Measurements from ENCODE around the gene CCDC3.

CCDC3 gene

DNA sequence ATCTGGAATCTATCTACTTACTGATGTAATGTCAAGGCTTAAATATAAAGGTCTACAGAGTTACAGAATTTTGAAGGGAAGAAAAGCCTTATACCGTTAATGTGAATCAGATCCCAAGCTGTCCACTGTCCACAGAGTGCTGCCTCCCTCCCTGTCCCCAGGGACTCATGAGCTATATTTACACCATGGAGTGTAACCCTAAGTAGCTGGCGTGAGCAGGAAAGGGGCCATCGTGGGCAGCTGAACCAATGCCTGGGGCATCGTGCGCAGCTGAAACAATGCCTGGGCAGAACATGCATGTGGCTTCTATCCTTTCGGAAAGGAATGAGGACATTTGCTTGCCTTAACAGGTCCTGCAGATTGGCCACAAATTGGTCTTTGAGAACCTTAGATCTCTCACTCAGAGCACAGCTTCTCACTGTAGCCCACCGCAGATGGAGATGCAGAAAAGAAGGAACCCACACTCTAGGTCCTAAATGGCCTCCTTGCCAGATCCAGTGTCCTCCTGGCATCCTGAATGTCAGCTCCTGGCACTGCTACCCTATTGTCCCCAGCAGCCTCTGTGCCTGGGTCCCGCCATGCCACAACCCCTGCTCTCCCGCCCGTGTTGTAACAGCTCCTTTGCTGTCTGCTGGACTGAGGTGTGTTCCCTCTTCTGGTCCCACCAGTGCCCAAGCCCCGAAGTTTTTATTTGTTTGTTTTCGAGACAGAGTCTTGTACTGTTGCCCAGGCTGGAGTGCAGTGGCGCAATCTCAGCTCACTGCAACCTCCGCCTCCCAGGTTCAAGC lies 30.3 kb downstream of the CCDC3 start:
- no peak for DNase-seq
- in situ Hi-C loops (cut with MboI; ENCODE audit: low pct_unique_long_range_greater_than_20kb, low sequenced_read_pairs): no loop called here

DNA sequence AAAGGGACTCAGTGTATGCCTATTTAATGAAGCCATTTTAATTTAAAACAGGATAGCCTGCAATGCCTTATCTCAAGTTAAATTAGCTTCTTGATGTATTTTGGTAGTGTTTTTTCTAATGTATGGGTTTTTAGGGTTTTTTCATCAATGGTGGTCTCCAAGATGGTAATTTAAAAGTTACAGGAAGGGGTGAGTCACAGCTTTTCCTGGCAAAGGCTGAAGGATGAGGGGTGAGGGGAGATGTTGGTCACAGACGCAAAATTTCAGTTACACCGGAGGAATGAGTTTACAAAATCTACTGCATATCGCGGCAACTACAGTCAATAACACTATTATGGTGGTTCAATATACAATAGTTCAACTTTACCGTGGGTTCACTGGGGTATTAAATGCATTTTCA lies 31.6 kb downstream of the CCDC3 start:
- peak; percentile 71 for DNase-seq
- in situ Hi-C loops (cut with MboI; ENCODE audit: low pct_unique_long_range_greater_than_20kb, low sequenced_read_pairs): no loop called here

DNA sequence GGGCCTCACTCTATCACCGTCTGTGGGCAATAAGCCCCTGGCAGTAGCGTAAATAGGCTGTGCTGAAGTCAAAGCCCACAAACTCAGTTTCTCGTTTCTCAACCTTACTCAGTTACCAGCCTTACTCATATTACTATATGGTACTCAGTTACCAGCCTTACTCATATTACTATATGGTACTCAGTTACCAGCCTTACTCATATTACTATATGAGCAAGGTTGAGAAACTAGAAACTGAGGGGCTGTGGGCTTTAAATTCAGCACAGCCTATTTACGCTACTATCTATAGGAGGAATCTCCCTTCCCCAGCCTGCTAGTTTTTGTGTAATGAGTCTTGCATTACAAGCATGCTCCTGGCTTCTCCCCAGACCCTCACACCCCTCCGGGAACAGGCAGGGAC lies 35.4 kb downstream of the CCDC3 start:
- in situ Hi-C loops (cut with MboI; ENCODE audit: low pct_unique_long_range_greater_than_20kb, low sequenced_read_pairs): no loop called here
- DNase-seq: no peak

DNA sequence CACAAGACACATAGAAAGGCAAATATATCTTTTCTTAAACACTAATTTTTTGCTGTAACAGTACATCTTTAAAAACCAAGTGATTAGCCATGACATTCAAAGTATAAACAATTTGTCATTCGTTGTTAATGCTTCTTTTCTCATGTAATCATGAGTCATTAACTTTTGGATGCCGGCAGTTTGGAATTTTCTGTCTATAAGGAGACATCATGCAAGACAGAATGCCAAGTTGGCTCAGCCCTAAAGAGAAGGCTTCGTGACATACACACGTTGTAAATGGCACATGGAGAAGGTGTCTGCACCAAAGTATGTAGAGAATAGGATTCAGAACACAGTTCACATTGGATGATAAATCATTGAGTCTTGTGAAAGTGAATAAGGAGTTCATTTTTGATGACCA lies 35.9 kb downstream of the CCDC3 start:
- in situ Hi-C loops (cut with MboI; ENCODE audit: low pct_unique_long_range_greater_than_20kb, low sequenced_read_pairs): no loop called here
- DNase-seq: no peak

DNA sequence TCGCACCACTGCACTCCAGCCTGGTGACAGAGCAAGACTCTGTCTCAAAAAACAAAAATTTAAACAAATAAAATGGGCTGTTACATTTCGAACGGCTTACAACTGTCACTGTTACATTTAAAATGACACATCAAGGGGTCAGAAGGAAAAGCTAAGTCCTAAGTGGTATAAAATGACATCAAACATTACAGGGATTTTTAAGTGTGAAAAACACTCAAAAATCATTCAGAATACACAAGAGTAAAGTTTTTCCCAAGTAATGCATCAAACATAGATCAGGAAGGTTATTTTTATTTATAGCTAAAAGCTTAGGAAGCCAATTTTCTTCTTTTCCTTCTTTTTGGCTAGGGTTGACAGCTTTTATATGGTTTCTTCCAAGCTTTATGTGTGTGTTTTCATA lies 39.0 kb downstream of the CCDC3 start:
- in situ Hi-C loops (cut with MboI; ENCODE audit: low pct_unique_long_range_greater_than_20kb, low sequenced_read_pairs): no loop called here
- no peak for DNase-seq

DNA sequence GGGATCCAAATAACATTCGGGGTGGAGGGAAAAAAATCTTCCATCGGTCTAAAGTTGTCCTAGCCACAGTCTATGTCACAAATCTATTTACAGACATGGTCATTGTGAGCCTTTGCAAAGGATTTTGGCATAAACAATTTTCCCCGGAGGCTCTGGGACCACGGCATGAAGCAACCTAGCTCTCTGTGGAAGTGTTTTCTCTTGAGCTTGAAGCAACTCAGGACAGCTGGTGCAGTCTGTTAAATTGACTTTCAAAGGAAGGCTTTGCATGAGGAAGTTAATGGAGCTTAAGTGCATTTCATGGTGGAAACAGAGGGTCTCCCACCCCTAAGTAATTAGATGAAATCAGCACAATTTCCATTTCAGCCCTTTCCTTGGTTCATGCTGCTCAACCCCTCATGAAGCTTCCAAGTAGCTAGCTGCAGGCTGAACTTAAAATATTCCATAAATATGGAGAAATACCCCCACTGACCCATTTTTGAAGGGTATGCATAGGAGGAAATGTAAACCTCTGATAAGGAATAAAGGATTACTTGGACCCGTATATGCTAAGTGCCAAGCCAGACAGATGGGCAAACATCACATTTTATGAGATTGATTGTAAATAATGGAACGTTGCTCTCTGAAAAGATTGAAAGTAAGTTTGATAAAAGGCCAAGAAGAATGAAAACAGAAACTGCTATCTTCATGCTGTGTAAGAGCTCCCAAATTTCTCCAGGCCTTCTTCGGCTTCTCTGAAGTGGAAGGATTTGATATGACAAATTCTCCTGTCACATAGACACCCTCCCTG lies 39.9 kb downstream of the CCDC3 start:
- no peak for DNase-seq

DNA sequence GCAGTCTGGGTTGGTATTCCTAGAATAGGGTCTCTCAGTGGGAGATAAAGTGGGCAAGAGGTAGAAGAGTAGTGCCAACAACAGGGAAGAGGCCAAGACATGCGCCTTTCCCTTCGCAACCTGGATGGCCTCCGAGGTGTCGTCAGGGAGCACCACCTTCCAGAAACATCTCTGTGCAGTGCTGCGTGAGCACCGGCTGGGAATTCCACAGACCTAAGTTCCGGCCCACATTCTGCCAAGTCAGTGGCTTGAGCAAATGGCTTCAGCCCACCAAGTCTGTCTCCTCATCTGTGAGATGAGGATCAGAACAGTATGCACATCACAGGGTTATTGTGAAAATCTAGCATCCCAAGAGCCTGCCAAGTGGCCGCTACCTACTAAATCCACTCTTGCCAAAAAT lies 40.6 kb downstream of the CCDC3 start:
- DNase-seq: no peak
- in situ Hi-C loops (cut with MboI; ENCODE audit: low pct_unique_long_range_greater_than_20kb, low sequenced_read_pairs): no loop called here

More for the DNA sequence above, 39.9 kb downstream of the CCDC3 start:
- in situ Hi-C loops (cut with MboI; ENCODE audit: low pct_unique_long_range_greater_than_20kb, low sequenced_read_pairs): no loop called here

DNA sequence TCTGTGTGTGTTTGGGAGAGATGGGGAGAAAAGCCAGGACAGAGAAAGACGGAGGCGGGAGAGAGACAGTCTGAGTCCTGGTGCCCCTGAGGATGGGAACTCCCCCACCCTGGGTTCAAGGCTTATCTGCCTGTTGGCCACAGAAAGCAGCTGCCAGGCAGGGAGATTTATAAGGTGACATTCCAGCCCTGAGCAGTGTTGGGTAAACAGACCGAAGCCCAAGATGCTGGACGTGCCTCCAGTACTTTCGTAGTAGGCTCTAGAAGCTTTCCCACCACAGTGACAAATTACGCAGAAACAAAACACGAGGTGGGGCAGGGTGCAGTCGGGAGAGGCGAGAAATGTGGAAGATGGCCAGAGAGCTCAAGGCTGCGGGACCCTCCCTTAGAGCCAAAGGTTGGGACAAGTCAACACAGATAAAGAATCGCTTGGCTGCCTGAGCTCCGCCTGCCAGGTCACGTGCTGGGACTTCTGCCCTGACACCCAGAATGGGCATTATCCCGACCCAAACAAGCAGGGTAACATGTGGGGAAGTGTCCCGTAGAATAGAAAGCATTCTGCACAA lies 41.1 kb downstream of the CCDC3 start:
- in situ Hi-C loops (cut with MboI; ENCODE audit: low pct_unique_long_range_greater_than_20kb, low sequenced_read_pairs): no loop called here
- DNase-seq: no peak

DNA sequence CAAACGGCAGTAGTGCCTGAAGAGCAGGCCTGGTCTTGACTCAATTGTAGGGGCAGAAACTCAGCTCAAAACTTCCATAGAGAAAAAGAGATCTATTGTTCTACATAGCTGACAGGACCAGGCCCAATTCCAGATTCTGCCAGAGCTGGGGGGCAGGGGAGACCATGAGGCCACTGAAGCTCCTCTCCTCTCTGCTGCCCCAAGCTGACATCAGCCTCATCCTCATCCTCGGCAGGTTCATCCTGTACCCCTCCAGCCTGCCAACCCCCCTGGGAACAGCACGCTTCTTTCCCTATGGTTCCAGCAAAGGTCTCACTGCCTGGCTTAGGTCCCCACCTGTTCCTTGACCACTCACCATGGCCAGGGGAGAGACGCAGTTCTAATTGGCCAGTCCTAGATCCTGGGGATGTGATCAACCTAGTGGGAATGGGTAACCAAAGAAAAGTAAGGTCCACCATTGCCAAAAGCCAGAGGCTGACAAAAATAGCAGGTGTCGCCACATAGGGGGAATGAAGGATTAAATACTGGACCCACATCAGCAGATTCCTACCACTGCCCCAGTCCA lies 42.9 kb downstream of the CCDC3 start:
- no peak for DNase-seq
- in situ Hi-C loops (cut with MboI; ENCODE audit: low pct_unique_long_range_greater_than_20kb, low sequenced_read_pairs): no loop called here

DNA sequence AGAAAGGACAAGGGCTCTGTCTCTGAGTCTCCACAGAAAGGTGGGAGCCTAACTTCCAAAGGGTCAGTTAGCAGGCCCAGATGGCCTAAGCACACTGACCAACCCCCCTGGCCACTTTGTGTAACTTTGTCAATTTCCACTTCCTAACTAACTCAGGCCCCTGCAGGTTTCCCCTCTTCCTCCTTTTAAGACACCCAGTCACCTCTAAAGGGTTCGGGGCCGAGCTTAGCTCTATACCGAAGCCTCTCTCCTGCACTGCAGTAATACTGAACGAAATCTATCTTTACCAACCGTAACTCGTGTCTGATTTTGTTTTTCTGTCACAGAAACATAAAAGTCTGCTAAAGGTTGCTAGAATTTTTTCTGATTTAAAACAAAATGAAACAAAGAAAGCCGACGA lies 44.4 kb downstream of the CCDC3 start:
- DNase-seq: no peak
- in situ Hi-C loops (cut with MboI; ENCODE audit: low pct_unique_long_range_greater_than_20kb, low sequenced_read_pairs): no loop called here

DNA sequence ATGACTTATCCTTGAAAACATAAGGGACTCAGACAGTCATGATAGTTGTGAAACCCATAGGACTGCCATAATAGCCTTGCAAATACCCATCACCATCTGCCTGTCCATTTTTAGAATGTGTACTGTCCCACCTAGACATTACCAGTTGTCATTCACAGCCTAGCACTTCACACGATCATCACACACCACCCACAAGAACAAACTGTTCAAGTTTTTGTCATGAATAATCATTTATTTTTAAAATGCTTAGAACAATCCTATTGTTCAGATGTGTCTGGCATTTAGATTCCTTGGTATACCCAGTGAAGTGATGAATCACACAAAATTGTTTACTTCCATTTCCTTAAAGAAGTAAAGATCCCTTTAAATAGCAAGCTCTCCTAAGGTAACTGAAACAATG lies 46.6 kb downstream of the CCDC3 start:
- in situ Hi-C loops (cut with MboI; ENCODE audit: low pct_unique_long_range_greater_than_20kb, low sequenced_read_pairs): no loop called here
- DNase-seq: no peak

DNA sequence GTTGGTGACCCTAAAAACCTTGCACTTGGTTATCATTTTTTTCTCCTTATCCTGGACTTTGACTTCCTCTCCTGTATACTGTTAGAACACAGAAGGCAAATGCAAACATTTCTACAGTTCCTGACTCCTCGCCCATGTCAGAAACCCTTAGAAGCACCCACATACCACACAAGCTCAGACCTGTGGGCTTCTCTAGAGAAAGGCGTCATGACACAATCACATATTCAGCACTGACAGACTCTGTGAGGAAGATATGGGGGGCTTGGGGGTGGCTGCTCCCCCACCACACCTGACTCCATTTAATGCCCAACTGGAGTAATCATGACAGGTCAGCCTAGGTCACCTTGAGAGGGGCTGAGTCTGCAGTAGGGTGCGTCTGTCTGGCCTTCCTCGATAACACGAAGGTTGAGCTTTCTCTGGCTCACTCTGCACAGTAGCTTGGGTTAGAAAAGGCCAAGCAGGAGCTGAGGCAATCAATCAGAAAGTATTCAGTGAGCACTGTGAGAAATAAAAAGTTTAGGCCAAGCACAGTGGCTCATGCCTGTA lies 50.9 kb downstream of the CCDC3 start:
- in situ Hi-C loops (cut with MboI; ENCODE audit: low pct_unique_long_range_greater_than_20kb, low sequenced_read_pairs): no loop called here
- no peak for DNase-seq

DNA sequence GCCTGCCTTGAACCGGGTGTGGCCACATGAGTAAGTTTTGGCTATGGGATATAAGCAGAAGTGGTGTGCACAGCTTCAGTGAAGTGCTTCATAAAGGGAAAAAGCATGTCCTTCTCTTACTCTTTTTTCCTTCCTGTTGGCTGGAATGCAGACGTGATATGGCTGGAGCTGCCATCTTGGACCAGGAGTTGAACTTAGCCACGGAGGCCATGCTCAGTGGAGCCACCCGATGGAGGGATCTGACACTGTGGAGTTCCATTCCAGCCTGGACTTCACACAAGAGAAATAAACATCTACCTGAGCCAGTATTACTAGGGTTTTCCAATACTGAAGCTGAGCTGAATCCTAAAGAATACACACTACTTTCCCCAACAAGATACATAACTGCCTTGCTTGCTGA lies 52.3 kb downstream of the CCDC3 start:
- in situ Hi-C loops (cut with MboI; ENCODE audit: low pct_unique_long_range_greater_than_20kb, low sequenced_read_pairs): no loop called here
- DNase-seq: no peak

DNA sequence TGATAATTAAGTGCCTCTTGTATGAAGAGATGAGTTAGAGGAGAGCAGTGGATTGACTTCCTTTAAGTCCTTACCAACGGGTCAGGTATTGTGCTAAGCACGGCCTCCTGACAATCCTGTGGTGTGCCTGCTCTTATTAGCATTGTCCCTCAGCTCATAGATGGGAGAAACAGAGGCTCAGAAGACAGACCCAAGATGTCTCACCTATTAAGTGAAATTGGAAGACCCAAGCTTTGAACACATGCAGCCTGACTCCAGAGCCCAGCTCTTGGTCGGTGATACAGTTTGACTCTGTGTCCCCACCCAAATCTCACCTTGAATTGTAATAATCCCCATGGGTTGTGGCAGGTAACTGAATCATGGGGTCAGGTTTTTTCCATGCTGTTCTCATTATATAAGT lies 53.8 kb downstream of the CCDC3 start:
- no peak for DNase-seq
- in situ Hi-C loops (cut with MboI; ENCODE audit: low pct_unique_long_range_greater_than_20kb, low sequenced_read_pairs): no loop called here

DNA sequence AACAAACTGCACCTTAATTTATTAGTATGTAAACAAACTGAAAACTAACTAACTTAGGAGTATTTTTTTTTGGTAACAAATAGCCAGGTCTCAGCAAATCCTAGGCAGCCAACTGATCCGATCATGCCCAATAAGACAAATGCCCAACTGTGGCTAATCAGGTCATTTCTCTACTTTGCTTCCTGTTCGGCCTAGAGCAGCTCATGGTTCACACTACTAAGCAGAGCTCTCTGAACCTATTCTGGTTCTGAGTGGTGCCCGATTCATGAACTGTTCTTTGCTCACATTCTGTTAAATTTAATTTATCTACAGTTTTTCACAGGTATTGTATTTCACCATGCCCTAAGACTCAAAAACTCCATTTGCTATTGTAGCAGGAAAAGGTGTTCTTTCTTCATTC lies 55.1 kb downstream of the CCDC3 start:
- in situ Hi-C loops (cut with MboI; ENCODE audit: low pct_unique_long_range_greater_than_20kb, low sequenced_read_pairs): no loop called here
- DNase-seq: no peak

DNA sequence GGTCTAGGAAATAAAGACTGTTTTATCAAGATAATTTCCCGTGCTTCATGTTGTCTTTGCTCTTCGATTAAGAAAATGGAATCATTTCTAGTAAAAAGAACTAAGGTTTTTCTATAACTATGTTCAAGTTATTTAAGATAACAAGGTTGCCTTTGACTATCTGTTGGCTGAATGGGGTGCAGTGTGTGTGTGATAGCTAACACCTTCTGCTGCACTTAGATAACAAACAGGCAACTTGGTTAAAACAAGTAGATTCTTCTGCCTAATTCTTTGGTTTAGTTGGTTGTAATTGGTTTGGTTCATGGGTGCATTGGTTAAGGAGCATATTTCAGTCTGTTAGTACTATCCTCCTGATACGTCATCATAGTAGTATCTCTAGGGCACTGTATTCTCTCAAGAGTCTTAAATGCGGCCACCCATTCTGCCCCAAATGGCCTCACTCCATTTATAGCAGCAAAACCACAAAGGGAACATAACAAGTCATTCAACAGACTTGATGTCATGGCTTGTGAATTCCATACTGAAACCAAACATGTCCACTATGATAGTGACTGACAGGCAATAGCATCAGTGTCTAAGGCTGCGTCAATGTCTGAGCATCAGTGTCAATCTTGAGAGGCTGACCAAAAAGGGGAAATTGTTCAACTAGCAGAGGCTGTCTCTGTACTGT lies 55.7 kb downstream of the CCDC3 start:
- in situ Hi-C loops (cut with MboI; ENCODE audit: low pct_unique_long_range_greater_than_20kb, low sequenced_read_pairs): no loop called here
- peak; percentile 4 for DNase-seq

DNA sequence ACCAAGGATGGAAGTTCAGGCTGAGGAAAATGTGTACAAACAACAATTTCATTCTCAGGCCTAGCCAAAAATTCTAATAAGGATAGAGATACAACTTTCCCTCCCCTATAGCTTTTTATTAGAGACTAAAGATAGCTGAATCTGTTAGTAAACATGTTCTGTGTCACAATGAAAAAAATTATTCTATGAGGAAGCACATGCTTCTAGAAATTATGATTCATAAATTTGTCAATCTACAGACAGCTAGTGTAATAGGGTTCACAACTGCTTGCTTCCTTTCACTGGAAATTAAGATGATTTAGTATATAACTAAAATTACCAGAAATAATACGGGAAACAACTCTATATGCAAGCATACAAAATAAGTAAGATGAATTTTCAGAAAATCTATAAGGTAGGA lies 56.6 kb downstream of the CCDC3 start:
- DNase-seq: no peak
- in situ Hi-C loops (cut with MboI; ENCODE audit: low pct_unique_long_range_greater_than_20kb, low sequenced_read_pairs): no loop called here

DNA sequence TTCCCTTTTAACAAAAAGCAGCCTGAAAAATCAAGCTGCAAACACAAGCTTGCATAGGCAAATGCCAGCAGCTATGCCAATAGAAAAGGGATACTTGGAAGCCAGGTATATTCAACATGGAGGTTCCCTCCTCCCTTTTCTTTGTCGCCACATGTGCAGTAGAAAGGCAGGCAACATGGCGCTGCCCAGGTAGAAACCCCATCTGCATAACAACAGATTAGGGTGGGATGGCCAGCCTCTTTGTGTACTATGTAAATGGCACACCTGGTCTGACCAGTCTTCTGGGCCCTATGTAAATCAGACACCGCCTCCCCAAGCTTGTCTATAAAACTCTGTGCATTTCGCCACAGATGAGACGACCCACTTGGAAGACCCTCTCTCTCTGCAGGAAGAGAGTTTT lies 58.1 kb downstream of the CCDC3 start:
- no peak for DNase-seq
- in situ Hi-C loops (cut with MboI; ENCODE audit: low pct_unique_long_range_greater_than_20kb, low sequenced_read_pairs): no loop called here

DNA sequence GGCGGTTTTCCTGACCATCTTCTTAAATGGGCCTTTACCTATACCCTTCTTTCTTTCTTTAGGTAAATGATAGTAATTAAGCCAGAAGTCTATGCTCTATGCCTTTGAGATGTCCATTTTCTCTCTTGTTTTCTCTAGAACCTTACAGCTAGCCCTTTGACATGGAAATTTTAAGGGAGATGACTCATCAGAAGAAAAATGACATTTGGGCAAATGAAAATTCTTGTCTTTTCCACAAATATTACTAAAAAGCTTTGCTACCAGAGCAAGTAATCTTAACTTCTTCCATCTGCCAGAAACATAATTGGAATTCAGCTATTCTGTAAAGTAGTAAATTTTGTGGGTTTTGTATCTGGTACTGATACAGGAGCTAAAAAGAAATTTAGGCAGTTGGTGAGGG lies 59.5 kb downstream of the CCDC3 start:
- no peak for DNase-seq
- in situ Hi-C loops (cut with MboI; ENCODE audit: low pct_unique_long_range_greater_than_20kb, low sequenced_read_pairs): no loop called here

All from KBM-7 (cell line).